Neural cell (in vitro differentiated cells): Measurements from ENCODE around the gene WNT7A. TPM values are rescaled to one million over a fixed set of nuclear protein-coding genes. Genes with fewer than 3 reads are reported as not detected.

Experiments used
- H2AFZ ChIP-seq: fragments of 200-600, 300-800 bp; sonication (generic), shearing (Covaris generic); 2 replicates; pipeline ENCODE4 v1.6.0; 2014; ENCODE audit warnings: low read depth, mild to moderate bottlenecking, antibody characterized with exemption, low read length, moderate library complexity
- H3F3A ChIP-seq: fragments of 200-600 bp; shearing (Covaris generic); 2 replicates; pipeline ENCODE4 v1.6.1; 2016; ENCODE audit warnings: mild to moderate bottlenecking, moderate library complexity, mixed read lengths, antibody characterized with exemption, low read length; ENCODE audit not compliant: insufficient read depth, poor library complexity, severe bottlenecking
- H3K27ac ChIP-seq: fragments of 200-600, 300-800 bp; sonication (generic), shearing (Covaris generic); 2 replicates; pipeline ENCODE4 v1.5.1; 2014; ENCODE audit warnings: mild to moderate bottlenecking, low read length, moderate library complexity
- H3K27me3 ChIP-seq: fragments of 300-800, 200-600 bp; sonication (generic), shearing (Covaris generic); 2 replicates; pipeline ENCODE4 v1.6.0; 2014; ENCODE audit warnings: mild to moderate bottlenecking, low read depth, low read length, moderate library complexity; ENCODE audit not compliant: insufficient read depth
- H3K36me3 ChIP-seq: fragments of 300-800, 200-600 bp; sonication (generic), shearing (Covaris generic); 2 replicates; pipeline ENCODE4 v1.5.1; 2014; ENCODE audit warnings: mild to moderate bottlenecking, antibody characterized with exemption, low read length, moderate library complexity; ENCODE audit not compliant: insufficient read depth
- H3K4me2 ChIP-seq: fragments of 300-800, 200-600 bp; sonication (generic), shearing (Covaris generic); 2 replicates; pipeline ENCODE4 v1.6.0; 2014; ENCODE audit warnings: mild to moderate bottlenecking, low read length
- H3K4me3 ChIP-seq: fragments of 300-800, 200-600 bp; sonication (generic), shearing (Covaris generic); 2 replicates; pipeline ENCODE4 v1.5.1; 2014; ENCODE audit warnings: mild to moderate bottlenecking, low read length, moderate library complexity
- H3K79me2 ChIP-seq: fragments of 200-600 bp; shearing (Covaris generic); replicated peaks from 2 replicates; pipeline ENCODE4 v1.6.0; 2014; ENCODE audit warnings: mild to moderate bottlenecking, low read length, moderate library complexity; ENCODE audit not compliant: insufficient read depth
- H3K9ac ChIP-seq: fragments of 300-800, 200-600 bp; sonication (generic), shearing (Covaris generic); 2 replicates; pipeline ENCODE4 v1.6.1; 2016; ENCODE audit warnings: mild to moderate bottlenecking, low read length, mixed read lengths
- H3K9me2 ChIP-seq: fragments of 200-600 bp; shearing (Covaris generic); 2 replicates; pipeline ENCODE4 v1.6.1; 2016; ENCODE audit warnings: mild to moderate bottlenecking, low read length, mixed read lengths; ENCODE audit not compliant: insufficient read depth
- H3K9me3 ChIP-seq: fragments of 200-600, 300-800 bp; sonication (generic), shearing (Covaris generic); 2 replicates; pipeline ENCODE4 v1.6.1; 2016; ENCODE audit warnings: mild to moderate bottlenecking, mixed run types, low read length, moderate library complexity, mixed read lengths
- H4K20me1 ChIP-seq: fragments of 200-600 bp; shearing (Covaris generic); 2 replicates; pipeline ENCODE4 v1.6.1; 2016; ENCODE audit warnings: mild to moderate bottlenecking, mixed run types; ENCODE audit not compliant: insufficient read depth
- EP300 ChIP-seq: fragments of 450-650 bp; conservative IDR thresholded peaks from 2 replicates; pipeline ENCODE4 v1.6.1; 2014; ENCODE audit warnings: antibody characterized with exemption, mild to moderate bottlenecking, moderate library complexity; ENCODE audit not compliant: poor library complexity, severe bottlenecking
- EZH2 ChIP-seq: fragments of 200-600, 300-800 bp; shearing (Covaris generic), sonication (generic); IDR thresholded peaks from 2 replicates; pipeline ENCODE4 v1.6.1; 2014; ENCODE audit warnings: antibody characterized with exemption, low read length, borderline replicate concordance, mild to moderate bottlenecking; ENCODE audit not compliant: insufficient read depth, poor library complexity, severe bottlenecking
- MXI1 ChIP-seq: fragments of 450-650 bp; conservative IDR thresholded peaks from 2 replicates; pipeline ENCODE4 v1.6.1; 2014; ENCODE audit warnings: antibody characterized with exemption, mild to moderate bottlenecking; ENCODE audit not compliant: poor library complexity, severe bottlenecking
- POLR2AphosphoS5 ChIP-seq: IDR thresholded peaks from 2 replicates; pipeline ENCODE4 v1.6.1; 2012
- RAD21 ChIP-seq: fragments of 450-650 bp; conservative IDR thresholded peaks from 2 replicates; pipeline ENCODE4 v1.6.1; 2014; ENCODE audit warnings: antibody characterized with exemption, mild to moderate bottlenecking, moderate library complexity
- SMC3 ChIP-seq: fragments of 450-650 bp; conservative IDR thresholded peaks from 2 replicates; pipeline ENCODE4 v1.6.1; 2014; ENCODE audit warnings: antibody characterized with exemption, mild to moderate bottlenecking, moderate library complexity; ENCODE audit not compliant: poor library complexity
- TAF1 ChIP-seq: IDR thresholded peaks from 2 replicates; pipeline ENCODE4 v1.6.1; 2012; ENCODE audit warnings: low read depth
- polyA plus RNA-seq: library from polyadenylated mRNA; depleted of rRNA; stranded (reverse); fragments of >200 nt; gene quantifications from 2 replicates; pipeline ENCODE4 v1.2.3, GENCODE V29; 2014
- TF ChIP-seq, protein P1 (sequence below): fragments of 450-650 bp; IDR thresholded peaks from 2 replicates; pipeline ENCODE4 v1.5.1; 2014; ENCODE audit warnings: antibody characterized with exemption, mild to moderate bottlenecking, moderate library complexity; ENCODE audit not compliant: poor library complexity, severe bottlenecking
- TF ChIP-seq, protein P2 (sequence below): IDR thresholded peaks from 2 replicates; pipeline ENCODE4 v1.6.1; 2012; ENCODE audit warnings: borderline replicate concordance

The WNT7A gene
- polyA plus RNA-seq, 1 donor from 2014 or later, result 13.3 TPM

DNA sequence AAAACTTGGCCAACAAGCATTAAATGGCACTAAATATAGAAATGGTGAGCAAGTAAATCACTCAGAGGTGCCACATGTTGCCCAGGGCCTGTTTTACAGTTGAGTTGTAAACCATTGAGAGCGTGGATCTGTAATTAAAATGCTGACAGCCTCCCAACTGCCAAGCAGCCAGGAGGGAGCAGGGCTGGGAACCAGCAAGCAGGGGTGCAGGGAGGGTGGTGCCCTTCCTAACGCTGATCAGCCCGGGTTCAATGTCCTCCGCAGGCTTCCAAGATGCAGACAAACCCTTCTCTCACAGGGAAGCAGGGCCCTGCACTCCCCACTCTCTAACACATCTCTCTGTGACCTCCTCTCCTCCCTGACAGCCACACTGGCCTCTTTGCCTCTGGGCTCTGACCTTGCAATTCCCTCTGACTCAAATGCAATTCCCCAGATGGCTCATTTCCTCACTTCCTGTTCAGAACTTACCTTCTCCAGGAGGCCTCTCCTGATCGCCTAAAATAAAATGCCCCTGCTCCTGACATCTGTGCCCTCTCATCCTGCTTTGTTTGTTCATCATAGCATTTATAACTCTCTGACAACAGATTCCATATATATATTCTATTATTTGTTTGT lies 40.0 kb downstream of the WNT7A start:
- no peak for TF ChIP-seq POLR2AphosphoS5
- no peak for TF ChIP-seq EZH2
- Histone ChIP-seq H3K4me3 (no peak overlapping the region), H3K9ac (no peak overlapping the region), H3K27me3 (no peaks in the 10 kb centered on the region), H3K9me3 (no peaks in the 10 kb centered on the region), H3K4me2 (no peak overlapping the region), H2AFZ (no peak overlapping the region), H3K36me3 (no peaks in the 10 kb centered on the region), H3K79me2 (no peaks in the 10 kb centered on the region), H4K20me1 (no peaks in the 10 kb centered on the region), H3K27ac (no peak overlapping the region), H3K9me2 (no peaks in the 10 kb centered on the region), H3F3A (no peaks in the 10 kb centered on the region)

DNA sequence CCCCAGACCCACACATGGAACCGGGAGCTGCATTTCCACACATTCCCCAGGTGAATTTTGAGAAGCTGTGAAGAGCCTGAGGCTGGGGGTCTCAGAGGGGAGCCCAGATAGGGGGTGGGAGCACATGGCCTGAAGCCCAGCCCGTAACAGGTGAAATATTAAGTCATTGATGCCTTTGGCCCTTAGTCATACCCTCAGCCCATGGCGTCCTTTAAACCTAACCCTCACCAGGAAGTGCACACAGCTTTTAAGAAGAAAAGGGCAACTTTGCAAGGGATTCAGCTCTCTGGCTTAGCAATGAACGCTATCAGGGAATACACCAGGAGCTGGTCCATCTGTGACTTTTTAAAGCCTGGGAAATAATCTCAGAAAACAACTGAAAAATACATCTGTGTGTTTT lies 40.6 kb downstream of the WNT7A start:
- no peak for TF ChIP-seq SMC3
- no peak for TF ChIP-seq POLR2AphosphoS5
- no peak for TF ChIP-seq TAF1
- TF ChIP-seq EZH2, result no peak
- H3K36me3 ChIP-seq, result no peaks in the 10 kb centered on the region

DNA sequence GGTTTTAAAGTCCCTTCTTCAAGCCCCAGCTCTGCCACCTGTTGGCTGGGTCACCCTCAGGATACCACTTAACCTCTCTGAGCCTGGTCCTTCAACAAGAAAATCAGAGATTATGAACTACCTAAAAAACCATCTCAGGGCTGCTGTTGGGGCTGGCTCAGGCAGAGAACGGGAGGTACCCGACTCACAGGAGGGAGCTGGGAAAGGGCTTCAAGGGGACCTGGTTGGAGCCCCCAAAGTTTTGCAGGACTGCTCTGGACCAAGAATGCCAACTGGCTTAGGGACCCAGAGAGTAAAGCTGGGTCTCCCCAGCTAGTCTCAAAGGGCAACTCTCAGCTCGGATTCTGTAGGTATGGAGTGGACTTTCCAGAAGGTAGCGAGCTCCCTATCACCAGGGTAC lies 41.5 kb downstream of the WNT7A start:
- Histone ChIP-seq H3K27ac (no peak overlapping the region), H3K9me3 (no peaks in the 10 kb centered on the region), H3F3A (no peaks in the 10 kb centered on the region), H4K20me1 (no peaks in the 10 kb centered on the region), H3K4me3 (no peak overlapping the region), H2AFZ (no peak overlapping the region), H3K9ac (no peak overlapping the region), H3K27me3 (no peaks in the 10 kb centered on the region), H3K9me2 (no peaks in the 10 kb centered on the region), H3K79me2 (no peaks in the 10 kb centered on the region), H3K36me3 (no peaks in the 10 kb centered on the region), H3K4me2 (no peak overlapping the region)
- TF ChIP-seq, protein P1, sequence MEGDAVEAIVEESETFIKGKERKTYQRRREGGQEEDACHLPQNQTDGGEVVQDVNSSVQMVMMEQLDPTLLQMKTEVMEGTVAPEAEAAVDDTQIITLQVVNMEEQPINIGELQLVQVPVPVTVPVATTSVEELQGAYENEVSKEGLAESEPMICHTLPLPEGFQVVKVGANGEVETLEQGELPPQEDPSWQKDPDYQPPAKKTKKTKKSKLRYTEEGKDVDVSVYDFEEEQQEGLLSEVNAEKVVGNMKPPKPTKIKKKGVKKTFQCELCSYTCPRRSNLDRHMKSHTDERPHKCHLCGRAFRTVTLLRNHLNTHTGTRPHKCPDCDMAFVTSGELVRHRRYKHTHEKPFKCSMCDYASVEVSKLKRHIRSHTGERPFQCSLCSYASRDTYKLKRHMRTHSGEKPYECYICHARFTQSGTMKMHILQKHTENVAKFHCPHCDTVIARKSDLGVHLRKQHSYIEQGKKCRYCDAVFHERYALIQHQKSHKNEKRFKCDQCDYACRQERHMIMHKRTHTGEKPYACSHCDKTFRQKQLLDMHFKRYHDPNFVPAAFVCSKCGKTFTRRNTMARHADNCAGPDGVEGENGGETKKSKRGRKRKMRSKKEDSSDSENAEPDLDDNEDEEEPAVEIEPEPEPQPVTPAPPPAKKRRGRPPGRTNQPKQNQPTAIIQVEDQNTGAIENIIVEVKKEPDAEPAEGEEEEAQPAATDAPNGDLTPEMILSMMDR, result no peak
- no peak for TF ChIP-seq SMC3
- TF ChIP-seq, protein P2, sequence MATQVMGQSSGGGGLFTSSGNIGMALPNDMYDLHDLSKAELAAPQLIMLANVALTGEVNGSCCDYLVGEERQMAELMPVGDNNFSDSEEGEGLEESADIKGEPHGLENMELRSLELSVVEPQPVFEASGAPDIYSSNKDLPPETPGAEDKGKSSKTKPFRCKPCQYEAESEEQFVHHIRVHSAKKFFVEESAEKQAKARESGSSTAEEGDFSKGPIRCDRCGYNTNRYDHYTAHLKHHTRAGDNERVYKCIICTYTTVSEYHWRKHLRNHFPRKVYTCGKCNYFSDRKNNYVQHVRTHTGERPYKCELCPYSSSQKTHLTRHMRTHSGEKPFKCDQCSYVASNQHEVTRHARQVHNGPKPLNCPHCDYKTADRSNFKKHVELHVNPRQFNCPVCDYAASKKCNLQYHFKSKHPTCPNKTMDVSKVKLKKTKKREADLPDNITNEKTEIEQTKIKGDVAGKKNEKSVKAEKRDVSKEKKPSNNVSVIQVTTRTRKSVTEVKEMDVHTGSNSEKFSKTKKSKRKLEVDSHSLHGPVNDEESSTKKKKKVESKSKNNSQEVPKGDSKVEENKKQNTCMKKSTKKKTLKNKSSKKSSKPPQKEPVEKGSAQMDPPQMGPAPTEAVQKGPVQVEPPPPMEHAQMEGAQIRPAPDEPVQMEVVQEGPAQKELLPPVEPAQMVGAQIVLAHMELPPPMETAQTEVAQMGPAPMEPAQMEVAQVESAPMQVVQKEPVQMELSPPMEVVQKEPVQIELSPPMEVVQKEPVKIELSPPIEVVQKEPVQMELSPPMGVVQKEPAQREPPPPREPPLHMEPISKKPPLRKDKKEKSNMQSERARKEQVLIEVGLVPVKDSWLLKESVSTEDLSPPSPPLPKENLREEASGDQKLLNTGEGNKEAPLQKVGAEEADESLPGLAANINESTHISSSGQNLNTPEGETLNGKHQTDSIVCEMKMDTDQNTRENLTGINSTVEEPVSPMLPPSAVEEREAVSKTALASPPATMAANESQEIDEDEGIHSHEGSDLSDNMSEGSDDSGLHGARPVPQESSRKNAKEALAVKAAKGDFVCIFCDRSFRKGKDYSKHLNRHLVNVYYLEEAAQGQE, result no peak
- no peak for TF ChIP-seq EZH2
- no peak for TF ChIP-seq EP300
- TF ChIP-seq POLR2AphosphoS5, result no peak
- TF ChIP-seq RAD21, result no peak
- TF ChIP-seq TAF1, result no peak
- TF ChIP-seq MXI1, result no peak

More for the DNA sequence above, 40.6 kb downstream of the WNT7A start:
- no peaks in the 10 kb centered on the region for H3K9me2 ChIP-seq
- H2AFZ ChIP-seq, result no peak overlapping the region
- no peaks in the 10 kb centered on the region for H4K20me1 ChIP-seq
- H3F3A ChIP-seq, result no peaks in the 10 kb centered on the region
- no peak overlapping the region for H3K4me3 ChIP-seq
- H3K79me2 ChIP-seq, result no peaks in the 10 kb centered on the region
- no peak overlapping the region for H3K27ac ChIP-seq
- H3K9me3 ChIP-seq, result no peaks in the 10 kb centered on the region
- H3K4me2 ChIP-seq, result no peak overlapping the region
- no peak overlapping the region for H3K9ac ChIP-seq
- H3K27me3 ChIP-seq, result no peaks in the 10 kb centered on the region
